Dedifferentiated amniotic fluid mesenchymal stem cell (primary cell): Measurements from ENCODE around the gene PYGB.

Source experiments
- DNase-seq: peaks from one replicate; pipeline ENCODE4 v3.0.0-alpha.2; 2016; ENCODE audit errors: extremely low spot score

The PYGB gene

GRCh38 chr20:25271486-25272222 lies 23.8 kb downstream of the PYGB start:
- no peak for DNase-seq

DNA sequence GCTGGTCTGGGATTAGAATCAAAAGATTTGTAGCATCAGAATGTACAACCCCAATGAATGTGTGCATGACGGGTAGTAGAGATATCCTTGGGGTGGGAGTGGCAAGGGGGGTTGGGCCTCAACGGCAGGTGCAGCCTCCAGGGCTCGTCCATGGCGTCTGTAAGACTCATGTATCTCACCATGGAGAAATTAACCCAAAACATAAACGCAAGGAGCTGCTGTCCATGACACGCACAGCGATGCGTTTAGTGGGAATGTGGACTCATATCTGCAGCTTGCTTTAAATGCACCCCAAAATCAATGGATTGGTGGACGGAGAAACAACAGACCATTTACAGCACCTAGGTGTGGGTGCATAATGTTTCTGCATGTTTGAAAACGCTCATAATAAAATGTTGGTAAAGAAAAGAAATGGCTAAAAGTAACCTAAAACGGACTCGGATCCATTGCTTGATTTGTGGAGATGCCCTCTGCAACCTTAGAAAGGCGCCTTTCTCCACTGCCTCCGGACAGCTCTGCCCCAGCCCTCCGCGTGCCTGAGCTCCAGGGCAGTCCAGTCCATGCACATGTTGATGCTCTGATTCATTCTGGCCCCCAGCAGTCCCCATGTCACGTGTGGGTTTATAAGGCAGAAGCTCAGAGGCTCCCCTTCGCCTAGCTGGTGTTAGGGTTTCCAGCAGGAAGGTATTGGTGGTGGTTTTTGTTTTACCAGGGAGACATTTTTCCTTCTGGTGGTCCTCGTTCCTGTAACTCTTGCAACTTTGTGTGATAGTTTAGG lies 24.5 kb downstream of the PYGB start:
- no peak for DNase-seq

DNA sequence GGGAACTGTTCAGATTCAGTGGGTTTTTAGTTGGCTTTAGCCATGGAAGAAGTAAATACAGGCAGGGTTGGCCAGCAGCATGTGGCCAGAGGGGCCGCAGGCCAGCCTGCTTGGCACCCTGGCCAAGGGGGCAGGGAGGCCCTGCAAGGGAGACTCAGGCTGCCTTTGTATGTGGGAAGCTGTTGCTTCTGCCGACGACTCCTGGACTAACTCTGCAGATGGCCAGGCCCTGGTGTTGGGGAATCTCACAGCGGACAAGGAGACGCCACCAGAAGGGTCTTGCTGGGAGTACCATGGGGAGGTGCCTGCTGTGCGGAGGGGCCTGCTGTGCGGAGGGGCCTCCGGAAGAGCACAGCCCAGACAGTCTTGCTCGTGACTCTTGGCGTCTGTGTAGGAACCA lies 25.2 kb downstream of the PYGB start:
- DNase-seq = no peak

- no peak for DNase-seq
These were observed 25.9 kb downstream of the PYGB start for GRCh38 chr20:25273541-25274358.

DNA sequence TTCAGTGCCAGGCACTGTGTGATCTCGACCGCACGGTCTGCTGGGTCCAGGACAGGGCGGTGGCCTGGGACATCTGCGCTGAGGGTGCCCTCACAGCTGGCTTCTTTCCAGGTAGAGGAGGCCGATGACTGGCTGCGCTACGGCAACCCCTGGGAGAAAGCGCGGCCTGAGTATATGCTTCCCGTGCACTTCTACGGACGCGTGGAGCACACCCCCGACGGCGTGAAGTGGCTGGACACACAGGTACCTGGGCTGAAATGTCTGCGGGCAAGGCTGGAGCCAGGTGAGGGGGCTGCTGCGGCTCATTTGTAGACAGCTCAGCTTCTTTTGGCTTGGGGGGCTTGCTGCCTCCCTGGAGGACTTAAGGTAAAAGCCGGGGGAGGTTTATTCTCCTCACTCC lies 26.6 kb downstream of the PYGB start:
- no peak for DNase-seq

GRCh38 chr20:25274891-25275812 lies 27.3 kb downstream of the PYGB start:
- no peak for DNase-seq

GRCh38 chr20:25275813-25276532 lies 28.1 kb downstream of the PYGB start:
- no peak for DNase-seq

- DNase-seq = no peak
These were observed 28.7 kb downstream of the PYGB start for GRCh38 chr20:25276533-25277050.

- no peak for DNase-seq
These were observed 29.3 kb downstream of the PYGB start for GRCh38 chr20:25277051-25277801.

DNA sequence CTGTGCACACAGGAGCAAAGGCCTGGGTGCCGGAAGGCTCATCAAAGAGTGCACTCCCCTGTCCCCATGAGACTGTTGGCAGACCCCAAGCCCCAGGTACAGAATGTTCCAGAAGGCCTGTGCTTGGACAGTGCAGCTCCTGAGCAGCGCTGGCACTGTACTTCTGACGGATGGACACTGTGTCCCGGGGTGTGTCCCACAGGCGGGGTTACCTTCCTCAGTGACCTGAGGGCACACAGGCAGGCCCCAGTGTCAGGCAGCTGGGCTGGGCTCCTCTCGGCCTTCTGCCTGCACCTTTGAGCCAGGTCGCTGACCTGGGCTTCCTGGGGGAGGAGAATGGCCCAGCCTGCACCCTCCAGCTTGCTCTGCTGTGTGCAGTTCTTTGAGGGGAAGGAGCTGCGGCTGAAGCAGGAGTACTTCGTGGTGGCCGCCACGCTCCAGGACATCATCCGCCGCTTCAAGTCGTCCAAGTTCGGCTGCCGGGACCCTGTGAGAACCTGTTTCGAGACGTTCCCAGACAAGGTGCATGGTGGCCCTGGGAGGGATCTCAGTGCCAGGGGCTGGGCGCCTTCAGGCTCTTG lies 30.1 kb downstream of the PYGB start:
- DNase-seq = no peak

DNA sequence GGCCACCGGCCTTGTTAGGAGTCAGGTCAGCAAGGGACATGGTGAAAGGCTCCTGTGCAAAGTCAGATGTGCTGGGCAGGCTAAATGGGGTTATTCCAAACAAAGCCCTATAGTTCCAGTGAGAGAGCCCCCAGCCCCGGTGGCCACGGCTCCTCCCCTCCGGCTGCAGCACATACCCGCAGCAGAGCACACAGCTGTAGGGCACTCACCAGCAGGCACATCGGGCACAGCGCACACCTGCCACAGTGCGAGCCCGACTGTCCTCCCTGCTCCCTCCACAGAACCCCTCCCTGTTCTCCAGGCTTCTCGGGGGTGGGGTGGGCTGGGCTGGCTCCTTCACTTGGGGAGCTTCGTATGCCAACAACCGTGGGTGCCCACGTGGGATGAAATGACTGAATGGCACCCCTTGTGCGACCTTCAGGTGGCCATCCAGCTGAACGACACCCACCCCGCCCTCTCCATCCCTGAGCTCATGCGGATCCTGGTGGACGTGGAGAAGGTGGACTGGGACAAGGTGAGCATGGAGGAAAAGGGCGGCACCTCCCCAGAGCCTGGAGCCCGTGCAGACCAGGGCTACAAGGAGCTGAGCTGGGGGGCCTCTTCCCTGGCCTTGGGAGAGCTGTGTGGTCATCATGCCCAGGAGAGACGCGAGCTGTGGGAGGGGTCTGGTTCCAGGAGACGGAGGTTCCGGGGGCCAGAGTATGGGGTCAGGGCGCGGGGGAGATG lies 30.9 kb downstream of the PYGB start:
- no peak for DNase-seq

DNA sequence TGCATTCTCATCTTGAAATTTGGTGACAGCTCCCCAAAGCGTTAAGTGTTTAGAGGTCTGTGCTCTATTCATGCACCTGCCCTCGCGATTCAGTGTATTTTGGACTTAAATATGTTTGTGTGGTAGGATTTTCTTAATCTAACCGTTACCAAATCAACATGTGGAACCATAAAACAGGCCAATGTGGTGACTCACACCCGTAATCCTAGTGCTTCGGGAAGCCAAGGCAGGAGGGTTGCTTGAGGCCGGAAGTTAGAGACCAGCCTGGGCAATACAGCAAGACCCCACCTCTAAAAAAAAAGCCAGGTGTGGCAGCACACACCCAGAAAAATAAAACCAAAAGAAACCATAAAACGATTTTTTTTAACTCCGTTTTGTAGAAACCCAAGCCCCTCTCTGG lies 31.5 kb downstream of the PYGB start:
- no peak for DNase-seq

DNA sequence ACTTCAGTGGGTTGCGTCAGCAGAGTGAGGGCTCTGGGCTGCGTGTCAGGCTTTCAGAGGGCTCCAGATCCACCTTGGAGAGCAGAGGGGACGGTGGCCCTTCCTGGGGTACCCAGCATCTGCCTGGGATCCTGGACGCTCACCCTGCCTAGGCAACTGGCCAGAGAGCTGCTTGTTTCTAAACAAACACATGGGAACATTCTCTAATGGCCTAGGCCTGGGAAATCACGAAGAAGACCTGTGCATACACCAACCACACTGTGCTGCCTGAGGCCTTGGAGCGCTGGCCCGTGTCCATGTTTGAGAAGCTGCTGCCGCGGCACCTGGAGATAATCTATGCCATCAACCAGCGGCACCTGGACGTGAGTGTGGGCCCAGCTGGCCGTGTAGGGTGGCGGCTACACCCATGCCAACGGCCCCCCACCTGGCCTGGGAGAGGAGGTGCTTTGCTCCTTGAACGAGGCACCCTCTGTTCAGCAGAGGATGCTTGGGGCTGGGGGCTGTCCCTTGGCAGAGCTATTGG lies 32.2 kb downstream of the PYGB start:
- DNase-seq = no peak

- DNase-seq = no peak
These were observed 33.0 kb downstream of the PYGB start for GRCh38 chr20:25280574-25281535.

GRCh38 chr20:25281541-25281991 lies 33.7 kb downstream of the PYGB start:
- DNase-seq = no peak

GRCh38 chr20:25282034-25282781 lies 34.3 kb downstream of the PYGB start:
- no peak for DNase-seq
